ENCODE data around the gene OXLD1.

Gene OXLD1

DNA sequence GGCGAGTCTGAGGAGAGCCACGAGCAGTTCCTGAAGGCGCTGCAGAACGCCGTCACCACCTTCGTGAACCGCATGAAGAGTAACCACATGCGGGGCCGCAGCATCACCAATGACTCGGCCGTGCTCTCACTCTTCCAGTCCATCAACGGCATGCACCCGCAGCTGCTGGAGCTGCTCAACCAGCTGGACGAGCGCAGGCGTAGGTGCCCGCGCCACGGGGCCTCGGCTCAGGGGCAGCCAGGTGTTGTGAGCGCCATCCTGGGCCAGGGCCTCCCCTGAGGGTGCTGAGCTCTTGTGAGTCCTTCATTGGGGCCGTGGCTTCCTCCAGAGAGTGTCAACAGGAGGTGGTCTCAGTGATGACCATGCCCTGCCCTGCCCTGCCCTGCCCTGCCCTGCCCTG lies 29.4 kb upstream of the OXLD1 start:
- Histone ChIP-seq H3K9me3 (replicated peaks in 1 of 11) (no peaks in the 10 kb centered on the region), H3K4me3 (no peak overlapping the region), H4K20me1 (peaks cover 43 to 100% (median 100%) of the 10 kb centered on the region in 11 experiments; a peak in 21 of 22 replicates), H3K4me1 (peaks cover 1 to 3% (median 3%) of the 10 kb centered on the region in 10 experiments; a peak in 18 of 20 replicates), H3K36me3 (peaks cover 96 to 100% (median 99%) of the 10 kb centered on the region in 11 experiments), H3K4me2 (no peak overlapping the region), H3K27me3 (no peaks in the 10 kb centered on the region), H3K9ac (0 out of 22 replicates have a peak overlapping the region, but pooled peaks of 1 of the 11 experiments have one; percentile 18), H3K27ac (no peak overlapping the region)
- TF ChIP-seq Cebpa-rat (IDR thresholded peaks at IDR 0.05): no peak

- peaks cover 98 to 100% (median 100%) of the 10 kb centered on the region in 11 experiments for H3K36me3 ChIP-seq
- no peak overlapping the region for H3K27ac ChIP-seq
- H3K9me3 ChIP-seq (replicated peaks in 1 of 11): no peaks in the 10 kb centered on the region
- peaks cover 46 to 100% (median 100%) of the 10 kb centered on the region in 11 experiments for H4K20me1 ChIP-seq
- no peaks in the 10 kb centered on the region for H3K27me3 ChIP-seq
- H3K4me1 ChIP-seq: no peaks in the 10 kb centered on the region
- H3K9ac ChIP-seq: 0 out of 22 replicates have a peak overlapping the region, but pooled peaks of 1 of the 11 experiments have one; percentile 18
- no peak overlapping the region for H3K4me2 ChIP-seq
- no peak for TF ChIP-seq Cebpa-rat (IDR thresholded peaks at IDR 0.05)
- H3K4me3 ChIP-seq: no peak overlapping the region
Observed at GRCh38 chr17:81695211-81695610, 28.8 kb upstream of the OXLD1 start.

DNA sequence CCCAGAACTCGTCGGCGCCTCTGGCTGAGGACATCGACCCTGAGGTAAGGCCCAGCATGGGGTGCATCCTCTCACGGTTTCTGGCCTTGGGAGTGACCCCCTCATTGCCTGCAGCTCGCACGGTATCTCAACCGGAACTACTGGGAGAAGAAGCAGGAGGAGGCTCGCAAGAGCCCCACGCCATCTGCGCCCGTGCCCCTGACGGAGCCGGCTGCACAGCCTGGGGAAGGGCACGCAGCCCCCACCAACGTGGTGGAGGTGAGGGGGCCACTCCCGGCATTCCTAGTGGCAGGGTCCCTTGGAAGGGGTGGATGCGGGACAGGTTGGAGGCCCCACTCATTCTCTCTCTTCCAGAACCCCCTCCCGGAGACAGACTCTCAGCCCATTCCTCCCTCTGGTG lies 28.4 kb upstream of the OXLD1 start:
- Histone ChIP-seq H3K36me3 (peaks cover 100% of the 10 kb centered on the region in 11 experiments), H3K4me1 (no peaks in the 10 kb centered on the region), H3K27ac (no peak overlapping the region), H3K27me3 (no peaks in the 10 kb centered on the region), H4K20me1 (peaks cover 50 to 100% (median 100%) of the 10 kb centered on the region in 11 experiments), H3K4me2 (no peak overlapping the region), H3K9me3 (replicated peaks in 1 of 11) (no peaks in the 10 kb centered on the region), H3K9ac (0 out of 22 replicates have a peak overlapping the region, but pooled peaks of 1 of the 11 experiments have one; percentile 10), H3K4me3 (no peak overlapping the region)
- TF ChIP-seq Cebpa-rat (IDR thresholded peaks at IDR 0.05): no peak

GRCh38 chr17:81693509-81694210 lies 27.3 kb upstream of the OXLD1 start:
- Histone ChIP-seq H3K9me3 (replicated peaks in 1 of 11) (no peaks in the 10 kb centered on the region), H3K27ac (no peak overlapping the region), H3K36me3 (peaks cover 100% of the 10 kb centered on the region in 11 experiments), H3K4me3 (no peak overlapping the region), H3K27me3 (no peaks in the 10 kb centered on the region), H4K20me1 (peaks cover 52 to 100% (median 100%) of the 10 kb centered on the region in 11 experiments), H3K4me1 (no peaks in the 10 kb centered on the region), H3K9ac (no peak overlapping the region), H3K4me2 (no peak overlapping the region)
- no peak for TF ChIP-seq Cebpa-rat (IDR thresholded peaks at IDR 0.05)

DNA sequence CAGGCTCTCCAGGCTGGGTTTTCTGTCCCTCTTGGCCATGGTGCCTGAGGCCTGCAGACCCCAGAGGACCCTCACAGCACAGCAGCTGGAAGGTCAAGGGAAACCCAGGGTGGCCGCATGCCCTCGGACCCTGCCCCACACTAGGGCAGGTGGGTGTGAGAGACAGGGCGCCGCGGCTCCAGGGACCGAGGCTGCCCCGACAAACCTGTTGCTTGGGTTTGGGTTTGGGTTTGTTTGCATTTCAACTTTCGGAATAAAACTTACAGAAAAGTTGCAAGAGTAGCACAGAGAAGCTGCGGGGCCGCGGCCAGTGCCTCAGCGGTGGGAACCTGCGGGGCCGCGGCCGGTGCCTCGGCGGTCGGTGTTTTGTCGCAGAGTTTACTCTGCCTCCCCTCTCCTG lies 25.2 kb upstream of the OXLD1 start:
- no peaks in the 10 kb centered on the region; a peak in 1 of 20 replicates for H3K4me1 ChIP-seq
- no peak for TF ChIP-seq Cebpa-rat (IDR thresholded peaks at IDR 0.05)
- H3K9ac ChIP-seq: no peak overlapping the region
- no peaks in the 10 kb centered on the region for H3K9me3 ChIP-seq (replicated peaks in 1 of 11)
- no peak overlapping the region for H3K4me2 ChIP-seq
- H3K27ac ChIP-seq: no peak overlapping the region
- H3K4me3 ChIP-seq: no peak overlapping the region
- peaks cover 100% of the 10 kb centered on the region in 11 experiments for H3K36me3 ChIP-seq
- H4K20me1 ChIP-seq: peaks cover 52 to 100% (median 100%) of the 10 kb centered on the region in 11 experiments
- no peaks in the 10 kb centered on the region for H3K27me3 ChIP-seq

- H3K27ac ChIP-seq: no peak overlapping the region
- no peak overlapping the region for H3K4me3 ChIP-seq
- H3K9me3 ChIP-seq (replicated peaks in 1 of 11): no peaks in the 10 kb centered on the region
- H3K36me3 ChIP-seq: peaks cover 100% of the 10 kb centered on the region in 11 experiments
- TF ChIP-seq Cebpa-rat (IDR thresholded peaks at IDR 0.05): no peak
- peaks cover 0 to 4% (median under 1%) of the 10 kb centered on the region in 10 experiments; a peak in 8 of 20 replicates for H3K4me1 ChIP-seq
- H3K27me3 ChIP-seq: no peaks in the 10 kb centered on the region
- peaks cover 52 to 100% (median 100%) of the 10 kb centered on the region in 11 experiments for H4K20me1 ChIP-seq
- no peak overlapping the region for H3K4me2 ChIP-seq
- H3K9ac ChIP-seq: no peak overlapping the region
Observed at GRCh38 chr17:81691196-81691595, 24.8 kb upstream of the OXLD1 start.

DNA sequence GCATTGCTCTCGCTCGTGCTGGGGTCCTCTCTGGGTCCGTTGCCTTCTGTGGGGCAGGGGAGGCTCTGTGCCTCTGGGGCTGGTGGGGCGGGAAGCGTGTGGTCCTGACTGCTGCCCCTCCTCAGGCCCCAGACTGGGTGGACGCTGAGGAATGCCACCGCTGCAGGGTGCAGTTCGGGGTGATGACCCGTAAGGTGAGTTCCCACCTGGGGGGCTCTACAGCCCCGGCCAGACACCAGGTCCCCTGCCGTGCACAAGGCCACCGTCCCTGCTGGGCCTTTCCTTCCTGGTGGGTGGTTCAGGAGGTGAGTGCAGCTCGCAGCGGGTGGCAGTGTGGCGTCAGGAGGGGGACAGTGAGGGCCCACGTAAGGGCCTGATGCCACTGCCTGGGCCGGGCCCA lies 24.1 kb upstream of the OXLD1 start:
- Histone ChIP-seq H3K4me2 (no peak overlapping the region), H3K9me3 (replicated peaks in 1 of 11) (no peaks in the 10 kb centered on the region), H3K27me3 (no peaks in the 10 kb centered on the region), H3K9ac (no peak overlapping the region; a peak in 1 of 22 replicates), H3K27ac (no peak overlapping the region), H3K4me1 (peaks cover 4 to 10% (median 7%) of the 10 kb centered on the region in 10 experiments), H3K36me3 (peaks cover 100% of the 10 kb centered on the region in 11 experiments), H3K4me3 (no peak overlapping the region), H4K20me1 (peaks cover 58 to 100% (median 100%) of the 10 kb centered on the region in 11 experiments)
- no peak for TF ChIP-seq Cebpa-rat (IDR thresholded peaks at IDR 0.05)

DNA sequence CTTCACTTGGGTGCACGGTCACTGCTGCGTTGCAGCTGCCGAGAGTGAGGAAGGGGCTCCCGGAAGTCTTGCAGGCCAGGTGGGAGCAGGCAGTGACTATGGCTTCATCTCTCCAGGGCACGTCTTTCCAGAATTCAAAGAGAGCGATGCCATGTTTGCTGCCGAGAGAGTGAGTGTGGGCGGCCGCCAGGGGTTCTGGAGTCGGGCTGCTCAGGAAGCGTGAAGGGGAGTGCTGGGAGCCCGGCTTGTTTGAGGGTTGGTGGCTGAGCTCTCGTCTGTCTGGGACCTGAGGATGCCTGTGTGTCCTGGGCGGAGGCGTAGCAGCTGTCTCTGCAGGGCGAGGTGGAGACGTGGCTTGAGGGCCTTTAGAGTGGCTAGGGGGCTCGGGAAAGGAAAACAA lies 23.7 kb upstream of the OXLD1 start:
- H3K4me3 ChIP-seq: no peak overlapping the region
- no peaks in the 10 kb centered on the region for H3K9me3 ChIP-seq (replicated peaks in 1 of 11)
- peaks cover 98 to 100% (median 99%) of the 10 kb centered on the region in 11 experiments for H3K36me3 ChIP-seq
- no peak for TF ChIP-seq Cebpa-rat (IDR thresholded peaks at IDR 0.05)
- H3K27ac ChIP-seq: no peak overlapping the region
- no peaks in the 10 kb centered on the region for H3K27me3 ChIP-seq
- H3K4me1 ChIP-seq: peaks cover 8 to 15% (median 11%) of the 10 kb centered on the region in 10 experiments
- H4K20me1 ChIP-seq: peaks cover 63 to 100% (median 100%) of the 10 kb centered on the region in 11 experiments
- H3K4me2 ChIP-seq: no peak overlapping the region
- H3K9ac ChIP-seq: peak overlapping the region in 4 of 11 experiments; percentile 9 to 44 (median 32); a peak in 2 of 22 replicates

GRCh38 chr17:81688616-81689015 lies 22.2 kb upstream of the OXLD1 start:
- H3K36me3 ChIP-seq: peaks cover 83 to 88% (median 84%) of the 10 kb centered on the region in 11 experiments
- peak overlapping the region in 8 of 11 experiments; percentile 6 to 53 (median 34); a peak in 8 of 22 replicates for H3K9ac ChIP-seq

More at GRCh38 chr17:81688616-81689015, 22.2 kb upstream of the OXLD1 start:
- Histone ChIP-seq H3K4me3 (no peak overlapping the region), H3K27ac (no peak overlapping the region), H3K4me2 (no peak overlapping the region), H3K4me1 (peaks cover 15 to 23% (median 18%) of the 10 kb centered on the region in 10 experiments), H4K20me1 (peaks cover 75 to 97% (median 95%) of the 10 kb centered on the region in 11 experiments), H3K9me3 (replicated peaks in 1 of 11) (no peaks in the 10 kb centered on the region), H3K27me3 (no peaks in the 10 kb centered on the region)
- TF ChIP-seq Cebpa-rat (IDR thresholded peaks at IDR 0.05): no peak
